ENCODE results near the gene GPR171. TPM values are rescaled to one million over a fixed set of nuclear protein-coding genes. Genes with fewer than 3 reads are reported as not detected.

The GPR171 gene
- total RNA-seq, 3 donors from 2014 or later, result 0.48 to 7.2 (median 1.8) TPM

DNA sequence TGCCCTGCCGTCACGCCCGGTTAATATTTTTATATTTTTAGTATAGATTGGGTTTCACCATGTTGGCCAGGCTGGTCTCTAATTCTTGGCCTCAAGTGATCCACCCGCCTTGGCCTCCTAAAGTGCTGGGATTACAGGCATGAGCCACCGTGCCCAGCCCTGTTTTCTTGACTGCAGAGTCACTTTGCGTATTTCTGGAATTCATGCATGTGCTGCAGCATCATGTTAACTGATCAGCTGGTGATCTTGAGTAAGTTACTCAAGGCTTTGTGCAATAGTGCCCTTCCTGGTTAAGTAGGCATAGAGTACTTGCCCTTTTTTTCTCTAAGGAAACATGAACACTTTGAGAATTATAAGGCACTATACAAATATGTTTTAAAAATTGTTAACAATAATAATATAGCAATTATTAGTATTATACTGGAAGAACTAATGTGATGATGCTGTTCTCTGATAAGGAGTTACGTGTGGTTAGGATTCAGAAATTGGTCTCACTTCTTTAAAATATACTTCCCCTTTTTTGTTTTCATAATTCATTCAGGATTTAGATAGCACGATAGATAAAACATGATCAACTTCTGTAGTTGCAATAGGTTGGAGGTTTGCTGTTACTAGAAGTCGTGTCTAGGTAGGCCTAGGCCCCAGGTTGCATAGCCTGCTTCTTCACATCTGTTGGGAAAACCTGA, 33.6 kb downstream of the GPR171 start:
- Histone ChIP-seq H3K27ac (no peak overlapping the region), H3K27me3 (no peaks in the 10 kb centered on the region)
- intact Hi-C loops (cut with DNase I; ENCODE audit: low total_unique reads), result no loop called here

DNA sequence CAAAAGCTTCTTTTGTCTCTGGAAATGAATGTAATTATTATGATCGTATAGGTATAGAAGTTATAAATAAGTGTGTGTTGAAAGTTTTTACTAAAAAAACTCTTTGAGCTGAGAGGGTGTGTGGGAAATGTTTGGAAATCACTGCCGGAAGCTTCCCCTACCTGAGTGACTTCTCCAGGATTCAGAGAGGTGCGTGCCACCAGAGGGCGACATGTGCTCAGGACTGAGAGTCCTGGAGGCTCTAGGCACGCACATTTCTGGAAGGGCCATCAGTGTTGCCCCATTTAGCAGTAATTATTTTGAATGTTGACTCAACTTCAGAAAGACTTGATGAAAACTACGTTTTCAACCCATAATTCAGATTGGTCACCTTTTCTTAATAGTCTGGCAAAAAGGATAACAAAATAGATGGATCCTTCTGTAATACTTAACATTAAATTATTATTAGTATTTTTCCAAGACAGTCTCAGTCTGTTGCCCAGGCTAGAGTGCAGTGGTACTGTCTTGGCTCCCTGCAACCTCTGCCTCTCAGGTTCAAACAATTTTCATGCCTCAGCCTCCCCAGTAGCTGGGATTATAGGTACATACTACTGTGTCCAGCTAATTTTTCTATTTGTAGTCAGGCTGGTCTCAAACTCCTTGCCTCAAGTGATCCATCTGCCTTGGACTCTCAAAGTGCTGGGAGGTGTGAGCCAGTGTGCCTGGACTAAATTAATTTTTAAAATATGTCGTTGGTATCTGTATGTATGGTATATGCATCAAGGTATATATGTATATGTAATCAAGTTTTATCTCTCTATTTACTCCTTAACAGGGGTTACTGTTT, 34.5 kb downstream of the GPR171 start:
- DNase-seq (ENCODE audit: low spot score in 2 of 2), result peak; percentile 59 to 70

More for the DNA sequence above, 33.6 kb downstream of the GPR171 start:
- no peak for DNase-seq (ENCODE audit: low spot score in 2 of 2)
- H3K36me3 ChIP-seq, result no peaks in the 10 kb centered on the region
- no peak overlapping the region for H3K4me3 ChIP-seq
- no peaks in the 10 kb centered on the region for H3K4me1 ChIP-seq
- no peak for TF ChIP-seq POLR2A (IDR thresholded peaks at IDR 0.05)
- TF ChIP-seq, protein P1, sequence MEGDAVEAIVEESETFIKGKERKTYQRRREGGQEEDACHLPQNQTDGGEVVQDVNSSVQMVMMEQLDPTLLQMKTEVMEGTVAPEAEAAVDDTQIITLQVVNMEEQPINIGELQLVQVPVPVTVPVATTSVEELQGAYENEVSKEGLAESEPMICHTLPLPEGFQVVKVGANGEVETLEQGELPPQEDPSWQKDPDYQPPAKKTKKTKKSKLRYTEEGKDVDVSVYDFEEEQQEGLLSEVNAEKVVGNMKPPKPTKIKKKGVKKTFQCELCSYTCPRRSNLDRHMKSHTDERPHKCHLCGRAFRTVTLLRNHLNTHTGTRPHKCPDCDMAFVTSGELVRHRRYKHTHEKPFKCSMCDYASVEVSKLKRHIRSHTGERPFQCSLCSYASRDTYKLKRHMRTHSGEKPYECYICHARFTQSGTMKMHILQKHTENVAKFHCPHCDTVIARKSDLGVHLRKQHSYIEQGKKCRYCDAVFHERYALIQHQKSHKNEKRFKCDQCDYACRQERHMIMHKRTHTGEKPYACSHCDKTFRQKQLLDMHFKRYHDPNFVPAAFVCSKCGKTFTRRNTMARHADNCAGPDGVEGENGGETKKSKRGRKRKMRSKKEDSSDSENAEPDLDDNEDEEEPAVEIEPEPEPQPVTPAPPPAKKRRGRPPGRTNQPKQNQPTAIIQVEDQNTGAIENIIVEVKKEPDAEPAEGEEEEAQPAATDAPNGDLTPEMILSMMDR (IDR thresholded peaks at IDR 0.05), result no peak
- no peak for TF ChIP-seq POLR2AphosphoS5 (IDR thresholded peaks at IDR 0.05)
- H3K9me3 ChIP-seq, result no peaks in the 10 kb centered on the region

DNA sequence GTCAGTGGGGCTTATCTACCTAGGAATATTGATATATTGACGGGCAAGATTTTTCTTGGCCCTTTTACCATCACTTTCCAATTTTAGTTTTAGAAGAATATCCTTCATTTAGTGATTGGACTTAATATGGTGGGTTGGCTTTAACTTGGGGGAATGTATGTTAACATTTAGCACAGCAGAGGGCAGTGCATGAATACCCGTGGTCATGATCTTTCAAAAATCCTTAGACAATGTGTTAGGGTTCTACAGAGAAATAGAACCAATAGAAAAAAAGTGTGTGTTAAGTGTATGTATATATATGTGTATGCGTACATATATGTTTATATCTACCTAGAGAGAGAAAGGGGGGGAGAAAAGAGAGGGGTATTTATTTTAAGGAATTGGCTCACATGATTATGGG, 36.9 kb downstream of the GPR171 start:
- H3K4me1 ChIP-seq, result no peaks in the 10 kb centered on the region
- TF ChIP-seq, protein P1 (IDR thresholded peaks at IDR 0.05), result no peak
- TF ChIP-seq POLR2A (IDR thresholded peaks at IDR 0.05) (no peak), POLR2AphosphoS5 (IDR thresholded peaks at IDR 0.05) (no peak)
- no peak for DNase-seq (ENCODE audit: low spot score in 2 of 2)
- intact Hi-C loops (cut with DNase I; ENCODE audit: low total_unique reads), result no loop called here
- no peak overlapping the region for H3K27ac ChIP-seq
- no peaks in the 10 kb centered on the region for H3K9me3 ChIP-seq
- H3K36me3 ChIP-seq, result no peaks in the 10 kb centered on the region
- H3K4me3 ChIP-seq, result no peak overlapping the region
- no peaks in the 10 kb centered on the region for H3K27me3 ChIP-seq

More for the DNA sequence above, 34.5 kb downstream of the GPR171 start:
- TF ChIP-seq POLR2A (IDR thresholded peaks at IDR 0.05), result no peak
- no peak for TF ChIP-seq POLR2AphosphoS5 (IDR thresholded peaks at IDR 0.05)
- TF ChIP-seq, protein P1 (IDR thresholded peaks at IDR 0.05), result peak; percentile 28 to 73 (median 46)
- H3K36me3 ChIP-seq, result no peaks in the 10 kb centered on the region
- intact Hi-C loops (cut with DNase I; ENCODE audit: low total_unique reads), result no loop called here
- H3K4me3 ChIP-seq, result no peak overlapping the region
- H3K27me3 ChIP-seq, result no peaks in the 10 kb centered on the region
- H3K27ac ChIP-seq, result no peak overlapping the region
- no peaks in the 10 kb centered on the region for H3K9me3 ChIP-seq
- H3K4me1 ChIP-seq, result no peaks in the 10 kb centered on the region

DNA sequence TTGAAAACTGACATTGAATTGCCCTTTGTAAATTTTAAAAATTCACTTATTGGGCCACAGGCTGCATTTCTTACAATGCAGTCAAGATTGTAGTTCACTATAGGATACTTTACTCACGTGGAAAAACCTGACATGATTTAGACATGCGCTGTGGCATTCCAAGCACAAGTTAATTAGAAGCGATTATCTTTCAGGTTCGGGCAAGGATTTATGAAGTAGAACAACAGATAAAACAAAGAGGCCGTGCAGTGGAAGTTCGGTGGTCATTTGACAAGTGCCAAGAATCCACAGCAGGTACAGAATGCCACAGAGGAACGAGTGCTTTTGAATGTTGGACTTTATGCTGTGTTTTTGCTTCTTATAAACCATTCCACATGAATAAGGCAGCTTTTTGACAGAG, 37.8 kb downstream of the GPR171 start:
- DNase-seq (ENCODE audit: low spot score in 2 of 2), result no peak
- no peak overlapping the region for H3K27ac ChIP-seq
- no peak overlapping the region for H3K4me3 ChIP-seq
- no peaks in the 10 kb centered on the region for H3K27me3 ChIP-seq
- no peaks in the 10 kb centered on the region for H3K4me1 ChIP-seq
- TF ChIP-seq, protein P1 (IDR thresholded peaks at IDR 0.05), result no peak
- TF ChIP-seq POLR2A (IDR thresholded peaks at IDR 0.05) (no peak), POLR2AphosphoS5 (IDR thresholded peaks at IDR 0.05) (no peak)
- H3K9me3 ChIP-seq, result no peaks in the 10 kb centered on the region
- H3K36me3 ChIP-seq, result no peaks in the 10 kb centered on the region
- intact Hi-C loops (cut with DNase I; ENCODE audit: low total_unique reads), result no loop called here

DNA sequence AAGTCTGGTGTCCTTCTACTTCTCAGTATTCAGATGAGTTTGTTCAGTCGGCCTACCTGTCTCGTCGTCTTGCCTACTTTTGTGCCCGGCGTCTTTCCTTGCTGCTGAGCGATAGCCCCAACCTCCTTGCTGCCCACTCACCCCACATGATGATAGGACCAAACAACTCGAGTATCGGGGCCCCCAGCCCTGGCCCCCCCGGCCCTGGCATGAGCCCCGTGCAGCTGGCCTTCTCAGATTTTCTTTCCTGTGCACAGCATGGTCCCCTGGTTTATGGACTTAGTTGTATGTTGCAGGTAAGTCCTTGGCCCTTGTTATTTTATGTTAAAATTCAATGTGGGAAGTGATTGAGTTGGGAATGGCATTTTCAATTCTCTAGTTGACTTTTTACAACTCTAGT, 43.2 kb downstream of the GPR171 start:
- TF ChIP-seq POLR2A (IDR thresholded peaks at IDR 0.05) (no peak), POLR2AphosphoS5 (IDR thresholded peaks at IDR 0.05) (no peak)
- TF ChIP-seq, protein P1 (IDR thresholded peaks at IDR 0.05), result no peak
- Histone ChIP-seq H3K4me1 (no peaks in the 10 kb centered on the region), H3K9me3 (no peaks in the 10 kb centered on the region), H3K4me3 (no peak overlapping the region), H3K36me3 (no peaks in the 10 kb centered on the region), H3K27ac (no peak overlapping the region), H3K27me3 (no peaks in the 10 kb centered on the region)
- intact Hi-C loops (cut with DNase I; ENCODE audit: low total_unique reads), result no loop called here
- no peak for DNase-seq (ENCODE audit: low spot score in 2 of 2)
